Mesenchymal stem cell (in vitro differentiated cells and primary cell): ENCODE results near the gene ASB16.
"Not testable (repeated sequence)": the region's sequence is repeated elsewhere in the genome, so short reads cannot be mapped to it uniquely, and the experiment has no call there.

Experiments used
- DNase-seq: peaks from one replicate; pipeline ENCODE4 v3.0.0-alpha.2; 2013
- H2AFZ ChIP-seq: one replicate; pipeline ENCODE4 v1.6.1; 2013; ENCODE audit warnings: low read depth, mild to moderate bottlenecking, control low read depth, inconsistent platforms, low read length, moderate library complexity
- H2AK5ac ChIP-seq: 2 replicates; pipeline ENCODE4 v1.6.1; 2013; ENCODE audit warnings: low read length, moderate library complexity, mild to moderate bottlenecking, inconsistent platforms; ENCODE audit not compliant: severe bottlenecking
- H2BK120ac ChIP-seq: one replicate; pipeline ENCODE4 v1.6.1; 2013; ENCODE audit warnings: low read depth, mild to moderate bottlenecking, inconsistent platforms, low read length, moderate library complexity
- H2BK12ac ChIP-seq, 2 experiments: one replicate each; pipeline ENCODE4 v1.6.1; 2013; ENCODE audit warnings: inconsistent platforms in 2 of 2, low read length in 2 of 2, mild to moderate bottlenecking in 2 of 2, moderate library complexity in 2 of 2, control low read depth in 1 of 2
- H2BK15ac ChIP-seq: one replicate; pipeline ENCODE4 v1.6.1; 2013; ENCODE audit warnings: mild to moderate bottlenecking, low read depth, inconsistent platforms; ENCODE audit not compliant: poor library complexity, severe bottlenecking
- H2BK5ac ChIP-seq: 2 replicates; pipeline ENCODE4 v1.6.1; 2013; ENCODE audit warnings: low read depth, mild to moderate bottlenecking, low read length, control low read depth, inconsistent platforms; ENCODE audit not compliant: poor library complexity, severe bottlenecking
- H3K14ac ChIP-seq, 2 experiments: one replicate each; pipeline ENCODE4 v1.6.1; 2013; ENCODE audit warnings: inconsistent platforms in 2 of 2, low read length in 2 of 2, control low read depth in 1 of 2, mild to moderate bottlenecking in 1 of 2, moderate library complexity in 1 of 2
- H3K18ac ChIP-seq, 2 experiments: one replicate each; pipeline ENCODE4 v1.6.1; 2013; ENCODE audit warnings: inconsistent platforms in 2 of 2, low read length in 2 of 2, control low read depth in 1 of 2, low read depth in 1 of 2, mild to moderate bottlenecking in 1 of 2
- H3K23ac ChIP-seq, 2 experiments: one replicate each; pipeline ENCODE4 v1.6.1; 2013; ENCODE audit warnings: inconsistent platforms in 2 of 2, low read length in 2 of 2, mild to moderate bottlenecking in 2 of 2, moderate library complexity in 2 of 2, control low read depth in 1 of 2
- H3K27ac ChIP-seq: 2 replicates; pipeline ENCODE4 v1.5.1; 2013; ENCODE audit warnings: mild to moderate bottlenecking, moderate library complexity, low read length, control low read depth, inconsistent platforms; ENCODE audit not compliant: poor library complexity, severe bottlenecking
- H3K27me3 ChIP-seq, 2 experiments: 2 replicates each; pipeline versions ENCODE4 v1.6.1 to v1.7.0; 2013; ENCODE audit warnings: low read length in 2 of 2, mild to moderate bottlenecking in 2 of 2, moderate library complexity in 2 of 2, control low read depth in 1 of 2, inconsistent platforms in 1 of 2; ENCODE audit not compliant: control insufficient read depth in 1 of 2, insufficient read depth in 1 of 2
- H3K36me3 ChIP-seq, 2 experiments: 2 replicates each; pipeline versions ENCODE4 v1.6.1 to v1.7.0; 2013; ENCODE audit warnings: low read length in 2 of 2, control low read depth in 1 of 2, inconsistent platforms in 1 of 2, low read depth in 1 of 2, mild to moderate bottlenecking in 1 of 2; ENCODE audit not compliant: insufficient read depth in 2 of 2, control insufficient read depth in 1 of 2
- H3K4ac ChIP-seq, 2 experiments: one replicate each; pipeline ENCODE4 v1.6.1; 2013; ENCODE audit warnings: inconsistent platforms in 2 of 2, low read length in 2 of 2, mild to moderate bottlenecking in 2 of 2, moderate library complexity in 2 of 2, control low read depth in 1 of 2, low read depth in 1 of 2
- H3K4me1 ChIP-seq: 2 replicates; pipeline ENCODE4 v1.6.1; 2013; ENCODE audit warnings: low read depth, low read length, control low read depth; ENCODE audit not compliant: control insufficient read depth, insufficient read depth
- H3K4me2 ChIP-seq: 2 replicates; pipeline ENCODE4 v1.6.1; 2013; ENCODE audit warnings: low read length, mild to moderate bottlenecking, inconsistent platforms; ENCODE audit not compliant: poor library complexity, severe bottlenecking
- H3K4me3 ChIP-seq, 2 experiments: 2 replicates each; pipeline versions ENCODE4 v1.5.1 to v1.7.0; 2013; ENCODE audit warnings: low read length in 2 of 2, mild to moderate bottlenecking in 2 of 2, control low read depth in 1 of 2, low read depth in 1 of 2; ENCODE audit not compliant: insufficient read depth in 1 of 2
- H3K79me1 ChIP-seq: replicated peaks from 2 replicates; pipeline ENCODE4 v1.6.1; 2013; ENCODE audit warnings: mild to moderate bottlenecking, control low read depth, low read length, inconsistent platforms; ENCODE audit not compliant: poor library complexity, severe bottlenecking
- H3K9ac ChIP-seq: 2 replicates; pipeline ENCODE4 v1.7.0; 2013; ENCODE audit warnings: mild to moderate bottlenecking, low read length, moderate library complexity
- H3K9me3 ChIP-seq: 2 replicates; pipeline ENCODE4 v1.7.0; 2013; ENCODE audit warnings: mild to moderate bottlenecking, low read length; ENCODE audit not compliant: control insufficient read depth
- H4K8ac ChIP-seq: one replicate; pipeline ENCODE4 v1.6.1; 2013; ENCODE audit warnings: inconsistent platforms, mild to moderate bottlenecking, low read length, moderate library complexity
- H4K91ac ChIP-seq: one replicate; pipeline ENCODE4 v1.6.1; 2013; ENCODE audit warnings: mild to moderate bottlenecking, low read length, inconsistent platforms
- WGBS: methylation state at CpG from one replicate; pipeline ENCODE4 v1.1.7; 2013; ENCODE audit warnings: mixed read lengths; 5-methylcytosine and 5-hydroxymethylcytosine counted together

ASB16 gene

DNA sequence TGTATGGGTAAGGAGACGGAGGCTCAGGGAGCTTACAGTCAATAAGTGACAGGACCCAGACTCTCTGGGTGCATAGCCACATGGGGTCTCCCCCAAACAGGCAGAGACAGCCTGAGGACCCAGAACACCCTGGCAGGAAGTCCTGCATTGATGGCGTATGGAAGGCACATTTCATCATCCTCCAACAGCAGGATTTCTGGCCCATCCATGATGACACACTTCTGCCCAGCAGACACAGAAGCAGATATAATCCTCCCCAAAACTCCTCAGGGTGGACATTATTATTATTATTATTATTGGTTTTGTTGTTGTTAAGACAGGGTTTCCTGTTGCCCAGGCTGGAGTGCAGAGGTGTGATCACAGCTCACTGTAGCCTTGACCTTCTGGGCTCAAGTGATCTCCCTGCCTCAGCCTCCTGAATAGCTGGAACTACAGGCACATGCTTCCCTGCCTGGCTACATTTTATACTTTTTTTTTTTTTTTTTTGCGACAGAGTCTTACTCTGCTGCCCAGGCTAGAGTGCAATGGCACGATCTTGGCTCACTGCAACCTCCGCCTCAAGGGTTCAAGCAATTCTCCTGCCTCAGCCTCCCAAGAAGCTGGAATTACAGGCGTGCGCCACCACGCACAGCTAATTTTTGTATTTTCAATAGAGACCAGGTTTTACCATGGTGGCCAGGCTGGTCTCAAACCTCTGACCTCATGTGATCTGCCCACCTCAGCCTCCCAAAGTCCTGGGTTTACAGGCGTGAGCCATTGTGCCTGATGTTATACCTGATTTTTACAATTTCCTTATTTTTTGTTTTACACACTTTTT is 35.5 kb upstream of the ASB16 start:
- no peak overlapping the region for H3K4ac ChIP-seq
- no peaks in the 10 kb centered on the region for H3K27me3 ChIP-seq
- no peak overlapping the region for H2BK5ac ChIP-seq
- H2BK120ac ChIP-seq, result no peak overlapping the region
- no peak overlapping the region for H3K14ac ChIP-seq
- no peak overlapping the region for H3K18ac ChIP-seq
- no peaks in the 10 kb centered on the region for H3K36me3 ChIP-seq
- no peak overlapping the region for H2BK15ac ChIP-seq
- no peak overlapping the region for H2AK5ac ChIP-seq
- H3K4me1 ChIP-seq, result peaks cover 7% of the 10 kb centered on the region
- DNase-seq, result no peak
- no peak overlapping the region for H3K9ac ChIP-seq
- H4K8ac ChIP-seq, result no peak overlapping the region
- no peak overlapping the region for H3K27ac ChIP-seq
- no peak overlapping the region for H3K23ac ChIP-seq
- no peak overlapping the region for H4K91ac ChIP-seq
- no peak overlapping the region for H3K4me2 ChIP-seq
- H3K4me3 ChIP-seq, result no peak overlapping the region
- 95% methylated on average over 8 of the region's 9 CpGs for WGBS
- H2BK12ac ChIP-seq, result no peak overlapping the region
- no peaks in the 10 kb centered on the region for H3K79me1 ChIP-seq
- no peaks in the 10 kb centered on the region for H3K9me3 ChIP-seq
- H2AFZ ChIP-seq, result no peak overlapping the region

DNA sequence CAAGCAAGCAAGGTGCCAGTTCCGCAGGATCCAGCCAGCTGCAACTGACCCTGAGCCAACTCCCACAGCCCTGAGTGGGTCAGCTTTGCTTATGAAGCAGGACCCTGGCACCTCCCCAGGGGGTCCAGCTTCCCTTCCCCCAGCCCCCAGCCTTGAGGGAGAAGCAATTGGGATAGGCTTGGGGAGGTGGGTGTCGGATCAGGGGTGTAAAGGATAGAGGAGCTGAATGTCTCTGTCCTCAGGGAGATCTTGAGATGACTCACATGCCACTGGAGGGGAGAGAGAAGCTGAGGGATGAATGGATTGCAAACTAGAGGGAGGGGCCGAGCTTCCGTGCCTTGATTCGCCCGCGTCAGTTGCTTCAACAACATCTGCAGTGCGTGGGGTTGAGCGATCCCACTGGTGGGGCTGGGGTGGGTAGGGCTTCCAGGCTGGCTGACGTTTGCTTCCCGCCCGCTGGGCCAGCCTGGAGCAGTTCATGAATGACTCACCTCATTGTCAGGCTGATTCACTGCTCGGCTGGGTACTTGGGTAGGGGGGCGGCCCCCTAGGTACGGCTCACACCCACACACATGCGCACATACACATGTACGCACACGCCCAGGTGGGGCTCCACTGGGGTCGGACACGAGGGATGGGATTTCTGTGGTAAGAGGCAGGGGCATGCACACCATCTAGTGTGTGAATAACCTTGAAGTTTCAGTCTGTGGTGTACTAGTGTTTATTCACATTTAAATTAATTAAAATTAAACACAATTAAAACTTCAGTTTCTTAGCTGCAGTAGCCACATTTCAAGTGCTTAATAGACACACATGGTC is 32.4 kb upstream of the ASB16 start:
- Histone ChIP-seq H2BK5ac (no peak overlapping the region), H3K27ac (peak overlapping the region; percentile 64), H3K4me1 (peaks cover 10% of the 10 kb centered on the region), H3K36me3 (no peaks in the 10 kb centered on the region), H2BK15ac (peak overlapping the region; percentile 86), H3K9ac (peak overlapping the region; percentile 81), H3K27me3 (no peaks in the 10 kb centered on the region), H4K8ac (peak overlapping the region; percentile 65), H3K9me3 (no peaks in the 10 kb centered on the region), H3K79me1 (peaks cover 6% of the 10 kb centered on the region), H4K91ac (peak overlapping the region; percentile 31), H3K18ac (peak overlapping the region; percentile 71 to 84), H2AFZ (no peak overlapping the region), H3K4ac (peak overlapping the region in 1 of 2 experiments; percentile 7), H3K4me3 (peak overlapping the region in 1 of 2 experiments; percentile 67), H2AK5ac (peak overlapping the region; percentile 11), H3K23ac (no peak overlapping the region), H2BK12ac (peak overlapping the region; percentile 15 to 51), H3K14ac (no peak overlapping the region), H3K4me2 (peak overlapping the region; percentile 64), H2BK120ac (no peak overlapping the region)
- peak; percentile 99 for DNase-seq
- 2% methylated on average over 18 of the region's 20 CpGs for WGBS

DNA sequence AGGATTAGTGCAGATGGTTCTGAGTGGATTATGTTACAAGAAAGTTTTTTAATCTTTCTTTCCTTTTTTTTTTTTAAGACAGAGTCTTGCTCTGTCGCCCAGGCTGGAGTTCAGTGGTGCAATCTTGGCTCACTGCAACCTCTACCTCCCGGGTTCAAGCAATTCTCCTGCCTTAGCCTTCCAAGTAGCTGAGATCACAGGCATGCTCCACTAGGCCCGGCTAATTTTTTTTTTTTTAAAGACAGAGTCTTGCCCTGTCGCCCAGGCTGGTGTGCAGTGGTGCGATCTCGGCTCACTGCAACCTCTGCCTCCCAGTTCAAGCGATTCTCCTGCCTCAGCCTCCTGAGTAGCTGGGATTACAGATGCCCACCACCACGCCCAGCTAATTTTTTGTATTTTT is 26.6 kb upstream of the ASB16 start:
- not testable (repeated sequence) for H3K9me3 ChIP-seq, H3K27me3 ChIP-seq, H2BK12ac ChIP-seq, H2BK5ac ChIP-seq, H3K4ac ChIP-seq, H2BK15ac ChIP-seq, H4K91ac ChIP-seq, H3K4me1 ChIP-seq, H3K23ac ChIP-seq, H3K14ac ChIP-seq, H3K4me2 ChIP-seq, H2AK5ac ChIP-seq, H4K8ac ChIP-seq, H2BK120ac ChIP-seq, H2AFZ ChIP-seq, H3K18ac ChIP-seq, H3K9ac ChIP-seq, DNase-seq, H3K4me3 ChIP-seq, H3K27ac ChIP-seq
- Histone ChIP-seq H3K79me1 (peaks cover 25% of the 10 kb centered on the region), H3K36me3 (peaks cover 13 to 21% of the 10 kb centered on the region in 2 experiments)
- 95% methylated on average over 7 of the region's 8 CpGs for WGBS
